BJ (cell line): ENCODE data around the gene ANKRD13C. TPM values are rescaled to one million over a fixed set of nuclear protein-coding genes. Genes with fewer than 3 reads are reported as not detected.
A peak's percentile ranks its signal among the peaks of the same experiment; 100 is the strongest.

Experiments
- CTCF ChIA-PET: fragments of 350-600 bp; formaldehyde crosslinking; extraction: SDS; loops from one replicate; lab custom pipeline; 2021; ENCODE audit warnings: antibody characterized with exemption, inconsistent platforms; lab: Yijun Ruan, JAX
- POLR2A ChIA-PET: fragments of 300-600 bp; sonication (Branson Sonifier 250); formaldehyde crosslinking; extraction: SDS; loops from one replicate; lab custom pipeline; 2021; ENCODE audit warnings: antibody characterized with exemption; lab: Charles Lee
- DNase-seq: peaks from one replicate; pipeline ENCODE4 v3.0.0-alpha.2; 2011; ENCODE audit warnings: low read depth
- H3K27me3 ChIP-seq: 2 replicates; pipeline ENCODE4 v1.6.0; 2011; ENCODE audit warnings: low read length; ENCODE audit not compliant: control insufficient read depth, insufficient read depth
- H3K36me3 ChIP-seq: 2 replicates; pipeline ENCODE4 v1.5.1; 2011; ENCODE audit warnings: low read length; ENCODE audit not compliant: control insufficient read depth, insufficient read depth
- H3K4me3 ChIP-seq: 2 replicates; pipeline ENCODE4 v1.5.1; 2011; ENCODE audit warnings: low read depth, mild to moderate bottlenecking, control low read depth, low read length
- CTCF ChIP-seq: IDR thresholded peaks from 2 replicates; pipeline ENCODE4 v1.5.1; 2011; ENCODE audit warnings: low read depth, mild to moderate bottlenecking, control low read depth, inconsistent platforms, low read length, moderate library complexity; ENCODE audit not compliant: insufficient read depth
- polyA plus RNA-seq: library from polyadenylated mRNA; depleted of rRNA; stranded (reverse); fragments of >200 nt; gene quantifications from 2 replicates; pipeline ENCODE4 v1.2.3, GENCODE V29; 2011

The ANKRD13C gene
- polyA plus RNA-seq, 1 experiment: 7.8 TPM

DNA sequence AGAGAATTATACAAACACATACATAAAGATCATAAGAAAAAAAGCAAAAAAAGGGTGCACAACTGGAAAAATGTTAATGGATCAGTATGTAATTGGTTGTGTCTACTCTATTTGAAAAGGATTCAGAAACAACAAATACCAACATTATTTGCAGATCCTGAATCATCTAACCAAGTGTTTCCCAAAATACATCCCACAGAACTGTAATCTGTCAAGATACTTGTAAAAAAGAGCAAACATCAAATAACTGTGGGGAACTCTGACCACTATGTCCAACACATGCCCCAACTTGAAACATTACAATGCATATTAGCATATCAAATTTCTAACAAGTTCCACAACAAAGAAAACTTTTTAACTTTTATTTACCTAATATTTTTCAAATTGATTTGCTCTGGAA, 22.6 kb downstream of the ANKRD13C start:
- H3K27me3 ChIP-seq: no peaks in the 10 kb centered on the region
- no peak overlapping the region for H3K4me3 ChIP-seq
- ChIA-PET POLR2A (no interaction called here), CTCF (no interaction called here)
- no peak for TF ChIP-seq CTCF
- H3K36me3 ChIP-seq: no peaks in the 10 kb centered on the region; the same call in 1 of the 2 replicates
- DNase-seq: no peak

DNA sequence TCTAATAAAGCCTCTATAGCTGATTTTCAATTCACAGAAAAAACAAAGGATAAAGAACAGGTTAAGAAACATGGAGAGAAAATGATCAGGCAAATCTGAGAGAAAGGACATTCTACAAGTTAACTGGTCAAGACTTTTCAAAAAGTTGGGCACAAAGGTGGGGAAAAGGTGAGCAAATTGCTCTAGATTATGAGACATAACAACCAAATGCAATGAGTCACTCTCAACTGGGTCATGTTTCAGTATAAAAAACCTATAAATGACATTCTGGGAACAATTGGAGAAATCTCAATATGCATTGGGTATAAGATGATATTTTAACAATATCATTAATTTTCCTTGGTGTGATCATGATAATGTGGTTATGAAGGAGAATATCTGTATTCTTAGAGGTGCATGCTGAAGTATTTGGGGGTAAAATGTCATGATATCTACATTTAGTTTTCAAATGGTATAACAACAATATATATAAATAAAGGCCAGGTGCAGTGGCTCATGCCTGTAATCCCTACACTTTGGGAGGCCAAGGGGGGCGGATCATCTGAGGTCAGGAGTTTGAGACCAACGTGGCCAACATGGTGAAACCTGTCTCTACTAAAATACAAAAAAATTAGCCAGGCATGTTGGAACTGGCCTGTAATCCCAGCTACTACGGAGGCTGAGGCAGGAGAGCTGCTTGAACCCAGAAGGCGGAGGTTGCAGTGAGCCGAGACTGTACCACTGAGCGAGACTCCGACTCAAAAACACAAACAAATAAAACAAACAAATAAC, 27.0 kb downstream of the ANKRD13C start:
- no peak overlapping the region for H3K4me3 ChIP-seq
- H3K36me3 ChIP-seq: no peaks in the 10 kb centered on the region
- no peak for TF ChIP-seq CTCF
- no peaks in the 10 kb centered on the region for H3K27me3 ChIP-seq
- ChIA-PET POLR2A (no interaction called here), CTCF (no interaction called here)
- no peak for DNase-seq

DNA sequence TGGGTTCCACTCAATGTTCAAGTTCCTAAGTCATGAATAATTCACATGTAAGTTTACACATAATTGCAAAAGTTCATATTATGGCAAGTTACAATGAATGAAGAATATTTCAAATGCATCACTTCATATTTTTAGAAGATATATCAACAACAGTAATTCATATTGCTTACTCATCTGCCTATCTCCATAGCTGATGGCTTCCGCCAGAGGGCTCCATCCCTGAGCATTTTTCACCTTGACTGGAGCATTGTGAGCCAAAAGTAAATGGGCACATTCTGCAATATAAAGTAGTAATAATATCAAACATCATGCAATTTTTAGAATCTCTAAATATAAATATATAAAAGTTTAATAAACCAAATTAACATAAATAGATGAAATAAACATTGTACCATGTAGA, 29.8 kb downstream of the ANKRD13C start:
- no peak for TF ChIP-seq CTCF
- ChIA-PET CTCF (no interaction called here), POLR2A (no interaction called here)
- H3K27me3 ChIP-seq: no peaks in the 10 kb centered on the region
- H3K36me3 ChIP-seq: no peaks in the 10 kb centered on the region
- DNase-seq: no peak
- H3K4me3 ChIP-seq: no peak overlapping the region

DNA sequence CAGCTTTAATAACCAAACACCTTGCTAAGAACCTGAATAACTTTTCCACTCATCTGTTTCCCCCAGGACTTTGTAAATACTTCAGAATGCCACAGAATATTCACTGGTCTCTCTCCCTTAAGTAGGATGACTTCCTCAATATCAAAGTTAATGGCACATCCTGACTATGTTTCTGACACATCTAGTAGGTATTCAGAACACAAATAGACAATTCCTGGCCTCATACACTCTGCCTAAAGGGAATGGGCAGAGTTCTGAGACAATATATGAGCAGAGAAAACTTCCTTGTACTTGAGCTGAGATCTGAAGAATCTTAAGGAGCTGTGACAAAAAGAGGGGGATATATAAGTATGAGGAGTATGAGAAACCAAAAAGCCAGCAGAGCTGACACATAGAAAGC, 34.8 kb downstream of the ANKRD13C start:
- ChIA-PET CTCF (interaction anchor here (1.4 kb wide), 1 partner anchor 11 kb away, joined by 3 read pairs; no protein-coding TSS in a partner anchor), POLR2A (interaction anchor here (0.6 kb wide), 1 partner anchor 299 kb away, joined by 3 read pairs; no protein-coding TSS in a partner anchor)
- Histone ChIP-seq H3K36me3 (no peaks in the 10 kb centered on the region), H3K27me3 (no peaks in the 10 kb centered on the region), H3K4me3 (no peak overlapping the region)
- peak; percentile 43 for DNase-seq
- TF ChIP-seq CTCF: no peak

GRCh38 chr1:70318191-70318590, 36.3 kb downstream of the ANKRD13C start:
- TF ChIP-seq CTCF: no peak
- Histone ChIP-seq H3K27me3 (no peaks in the 10 kb centered on the region), H3K4me3 (no peak overlapping the region), H3K36me3 (no peaks in the 10 kb centered on the region)
- ChIA-PET POLR2A (no interaction called here), CTCF (no interaction called here)
- DNase-seq: no peak
